IMR-90 (cell line): Measurements from ENCODE around the gene AHNAK2. TPM values are rescaled to one million over a fixed set of nuclear protein-coding genes. Genes with fewer than 3 reads are reported as not detected.

Experiments used
- ATAC-seq: fragments of 200-7000 bp; cut with Tn5 transposase; 2 replicates; pipeline ENCODE4 v1.9.1; 2020; ENCODE audit warnings: low read depth, mild to moderate bottlenecking, moderate library complexity
- BruUV-seq: library from RNA; stranded (reverse); fragments of 400-500 nt; replicated peaks from 2 replicates; lab custom pipeline; 2021; lab: Mats Ljungman, UMichigan
- CTCF ChIA-PET: fragments of 300-600 bp; formaldehyde crosslinking; extraction: SDS; loops from one replicate; lab custom pipeline; 2021; ENCODE audit warnings: antibody characterized with exemption; lab: Yijun Ruan, JAX
- POLR2A ChIA-PET: fragments of 300-600 bp; sonication (Branson Sonifier 250); formaldehyde crosslinking; loops from one replicate; lab custom pipeline; 2022; ENCODE audit warnings: antibody characterized with exemption; ENCODE audit not compliant: unreplicated experiment; lab: Charles Lee
- DNase-seq: peaks from one replicate; pipeline ENCODE4 v3.0.0; 2013
- H2AFZ ChIP-seq: replicated peaks from 2 replicates; pipeline ENCODE3; 2013; ENCODE audit warnings: low read length, mild to moderate bottlenecking; ENCODE audit not compliant: poor library complexity
- H2AK5ac ChIP-seq: 2 replicates; pipeline ENCODE4 v1.6.1; 2013; ENCODE audit warnings: low read depth, low read length, inconsistent platforms
- H2AK9ac ChIP-seq: replicated peaks from 2 replicates; pipeline ENCODE3; 2013; ENCODE audit warnings: mild to moderate bottlenecking, low read depth, low read length, moderate library complexity; ENCODE audit not compliant: poor library complexity
- H2BK120ac ChIP-seq: 2 replicates; pipeline ENCODE4 v1.6.1; 2013; ENCODE audit warnings: low read depth, low read length, inconsistent platforms
- H2BK15ac ChIP-seq: 3 replicates; pipeline ENCODE4 v1.6.1; 2013; ENCODE audit warnings: low read depth, low read length, inconsistent platforms
- H2BK20ac ChIP-seq: 2 replicates; pipeline ENCODE4 v1.6.1; 2013; ENCODE audit warnings: low read depth, mild to moderate bottlenecking, inconsistent platforms, low read length, moderate library complexity
- H2BK5ac ChIP-seq: 2 replicates; pipeline ENCODE4 v1.6.1; 2013; ENCODE audit warnings: mild to moderate bottlenecking, low read depth, low read length, inconsistent platforms; ENCODE audit not compliant: poor library complexity, severe bottlenecking
- H3K14ac ChIP-seq: replicated peaks from 2 replicates; pipeline ENCODE4 v1.6.1; 2013; ENCODE audit warnings: low read depth, low read length, inconsistent platforms
- H3K18ac ChIP-seq: 2 replicates; pipeline ENCODE4 v1.6.1; 2013; ENCODE audit warnings: low read depth, low read length, control low read depth
- H3K23ac ChIP-seq: 2 replicates; pipeline ENCODE4 v1.6.1; 2013; ENCODE audit warnings: low read depth, low read length, inconsistent platforms
- H3K27ac ChIP-seq: 2 replicates; pipeline ENCODE4 v1.5.1; 2013; ENCODE audit warnings: mild to moderate bottlenecking, control low read depth, low read length; ENCODE audit not compliant: insufficient read depth
- H3K27me3 ChIP-seq: 2 replicates; pipeline ENCODE4 v1.6.1; 2013; ENCODE audit warnings: low read length; ENCODE audit not compliant: control insufficient read depth, insufficient read depth
- H3K36me3 ChIP-seq: 2 replicates; pipeline ENCODE4 v1.6.1; 2013; ENCODE audit warnings: low read length, mixed read lengths; ENCODE audit not compliant: control insufficient read depth, insufficient read depth
- H3K4ac ChIP-seq: 2 replicates; pipeline ENCODE4 v1.6.1; 2013; ENCODE audit warnings: low read depth, low read length, inconsistent platforms
- H3K4me1 ChIP-seq: 2 replicates; pipeline ENCODE4 v1.6.1; 2013; ENCODE audit warnings: low read length, mixed read lengths; ENCODE audit not compliant: control insufficient read depth, insufficient read depth
- H3K4me2 ChIP-seq: 2 replicates; pipeline ENCODE4 v1.6.1; 2013; ENCODE audit warnings: low read depth, mild to moderate bottlenecking, control low read depth, low read length, moderate library complexity
- H3K4me3 ChIP-seq: 2 replicates; pipeline ENCODE4 v1.5.1; 2013; ENCODE audit warnings: low read depth, mild to moderate bottlenecking, control low read depth, low read length, moderate library complexity; ENCODE audit not compliant: insufficient read depth
- H3K56ac ChIP-seq: 2 replicates; pipeline ENCODE4 v1.6.1; 2013; ENCODE audit warnings: low read length, inconsistent platforms; ENCODE audit not compliant: insufficient read depth; ENCODE audit errors: extremely low read depth
- H3K79me1 ChIP-seq, 2 experiments: 2 replicates each; pipeline ENCODE4 v1.6.1; 2013; ENCODE audit warnings: low read length in 2 of 2, inconsistent platforms in 1 of 2, low read depth in 1 of 2
- H3K9ac ChIP-seq: 2 replicates; pipeline ENCODE4 v1.6.1; 2013; ENCODE audit warnings: low read depth, low read length, control low read depth
- H3K9me1 ChIP-seq: 2 replicates; pipeline ENCODE4 v1.6.1; 2013; ENCODE audit warnings: low read length, inconsistent platforms; ENCODE audit not compliant: insufficient read depth
- H3K9me3 ChIP-seq: 2 replicates; pipeline ENCODE4 v1.6.1; 2013; ENCODE audit warnings: low read length; ENCODE audit not compliant: control insufficient read depth, insufficient read depth
- H4K20me1 ChIP-seq: 2 replicates; pipeline ENCODE4 v1.6.1; 2013; ENCODE audit warnings: low read length, inconsistent platforms; ENCODE audit not compliant: insufficient read depth
- H4K5ac ChIP-seq: 2 replicates; pipeline ENCODE4 v1.6.1; 2013; ENCODE audit warnings: mild to moderate bottlenecking, low read depth, low read length, control low read depth
- H4K8ac ChIP-seq, 2 experiments: 2 replicates each; pipeline ENCODE4 v1.6.1; 2013; ENCODE audit warnings: low read depth in 2 of 2, low read length in 2 of 2, control low read depth in 1 of 2, inconsistent platforms in 1 of 2
- H4K91ac ChIP-seq: 2 replicates; pipeline ENCODE4 v1.6.1; 2013; ENCODE audit warnings: low read depth, low read length, inconsistent platforms; ENCODE audit not compliant: insufficient read depth
- BHLHE40 ChIP-seq: fragments of 150-350 bp; IDR thresholded peaks from 2 replicates; pipeline ENCODE4 v1.6.1; 2016; ENCODE audit warnings: mild to moderate bottlenecking, low read depth, low read length
- CHD1 ChIP-seq: IDR thresholded peaks from 2 replicates; pipeline ENCODE4 v1.6.1; 2012; ENCODE audit warnings: low read depth, low read length, improper control_type of control experiment
- CTCF ChIP-seq: conservative IDR thresholded peaks from 2 replicates; pipeline ENCODE4 v1.5.1; 2012; ENCODE audit warnings: mild to moderate bottlenecking, low read depth, low read length, improper control_type of control experiment
- FOS ChIP-seq: fragments of 150-350 bp; IDR thresholded peaks from 2 replicates; pipeline ENCODE4 v1.6.1; 2016; ENCODE audit warnings: low read depth, low read length
- MAFK ChIP-seq: IDR thresholded peaks from 2 replicates; pipeline ENCODE4 v1.6.1; 2012; ENCODE audit warnings: low read depth, low read length, improper control_type of control experiment
- MAZ ChIP-seq: IDR thresholded peaks from 2 replicates; pipeline ENCODE4 v1.6.1; 2012; ENCODE audit warnings: low read depth, mild to moderate bottlenecking, low read length, improper control_type of control experiment, moderate library complexity, borderline replicate concordance
- NFE2L2 ChIP-seq: fragments of 150-350 bp; IDR thresholded peaks from 2 replicates; pipeline ENCODE4 v1.6.1; 2016; ENCODE audit warnings: low read depth, mild to moderate bottlenecking, low read length
- POLR2A ChIP-seq: IDR thresholded peaks from 2 replicates; pipeline ENCODE4 v1.6.1; 2012; ENCODE audit warnings: mild to moderate bottlenecking, low read depth, low read length
- RCOR1 ChIP-seq: IDR thresholded peaks from 2 replicates; pipeline ENCODE4 v1.6.1; 2012; ENCODE audit warnings: mild to moderate bottlenecking, low read length, improper control_type of control experiment; ENCODE audit not compliant: insufficient replicate concordance
- USF2 ChIP-seq: fragments of 150-350 bp; IDR thresholded peaks from 2 replicates; pipeline ENCODE4 v1.6.1; 2017; ENCODE audit warnings: mild to moderate bottlenecking, antibody characterized with exemption, low read length, low read depth
- WGBS, 2 experiments: methylation state at CpG; one replicate each; pipeline versions ENCODE4 v1.1.5 to v1.1.7; 2013; ENCODE audit warnings: missing lambda C conversion rate in 2 of 2; ENCODE audit not compliant: insufficient read length in 1 of 2; ENCODE audit errors: extremely low coverage in 2 of 2; 5-methylcytosine and 5-hydroxymethylcytosine counted together
- dilution Hi-C: fragments of 300-500 bp; cut with HindIII; formaldehyde crosslinking; loops from one replicate; pipeline ENCODE4 v1.14.3; 2018; ENCODE audit warnings: low sequenced_read_pairs; ENCODE audit not compliant: unreplicated experiment
- in situ Hi-C: fragments of 300-500 bp; cut with MboI; formaldehyde crosslinking; loops from 3 replicates; pipeline ENCODE4 v1.14.3; 2019; ENCODE audit warnings: low sequenced_read_pairs, inconsistent platforms, mixed read lengths
- intact Hi-C: fragments of 100-400 bp; cut with micrococcal nuclease; formaldehyde crosslinking; loops from 2 replicates; pipeline ENCODE4 v1.10.0; 2022
- polyA plus RNA-seq, 3 experiments: library from polyadenylated mRNA; depleted of rRNA; stranded (reverse); fragments of >200 nt; gene quantifications; 2 replicates each; pipeline ENCODE4 v1.2.3, GENCODE V29; 2012; ENCODE audit warnings: low replicate concordance in 1 of 3
- total RNA-seq: library from RNA; depleted of rRNA; stranded (reverse); fragments of >200 nt; gene quantifications from 2 replicates; pipeline ENCODE4 v1.2.3, GENCODE V29; 2012

The AHNAK2 gene
- total and polyA plus RNA-seq, 2 of the 4 experiments (the other 2 are of a cell fraction): 2.6 to 7.9 TPM

GRCh38 chr14:104948736-104949031 is 29.5 kb downstream of the AHNAK2 start:
- CTCF ChIA-PET: no interaction called here
- no peak overlapping the region for H3K27ac ChIP-seq
- H2BK15ac ChIP-seq: no peak overlapping the region
- no CpG with 5 or more reads among the region's 11 CpGs for WGBS, 2 experiments
- no TSS peak for BruUV-seq
- no peak overlapping the region for H3K23ac ChIP-seq
- H3K79me1 ChIP-seq: no peaks in the 10 kb centered on the region
- no peak overlapping the region for H3K9ac ChIP-seq
- H3K4me2 ChIP-seq: no peak overlapping the region
- no peak overlapping the region for H3K4me3 ChIP-seq
- in situ Hi-C loops (no loop called here), dilution Hi-C loops (no loop called here), intact Hi-C loops (no loop called here)
- ATAC-seq: no peak
- H2BK120ac ChIP-seq: no peak overlapping the region
- no peak overlapping the region for H4K91ac ChIP-seq
- H3K4ac ChIP-seq: no peak overlapping the region
- H2AK5ac ChIP-seq: no peak overlapping the region
- TF ChIP-seq NFE2L2 (no peak), MAFK (no peak), CHD1 (no peak), RCOR1 (no peak), MAZ (no peak), CTCF (no peak), USF2 (no peak), FOS (no peak), BHLHE40 (no peak), POLR2A (no peak)
- no peaks in the 10 kb centered on the region for H3K4me1 ChIP-seq
- H3K36me3 ChIP-seq: no peaks in the 10 kb centered on the region
- H2BK20ac ChIP-seq: no peak overlapping the region
- H3K14ac ChIP-seq: no peak overlapping the region
- no peaks in the 10 kb centered on the region for H3K27me3 ChIP-seq
- H3K56ac ChIP-seq: no peak overlapping the region
- H3K9me3 ChIP-seq: no peaks in the 10 kb centered on the region
- no peaks in the 10 kb centered on the region for H4K20me1 ChIP-seq
- POLR2A ChIA-PET: no interaction called here
- H2BK5ac ChIP-seq: no peak overlapping the region
- DNase-seq: no peak
- no peak overlapping the region for H4K5ac ChIP-seq
- no peaks in the 10 kb centered on the region for H3K9me1 ChIP-seq
- no peak overlapping the region for H4K8ac ChIP-seq
- H2AFZ ChIP-seq: no peak overlapping the region
- H2AK9ac ChIP-seq: no peak overlapping the region
- no peak overlapping the region for H3K18ac ChIP-seq
